ENCODE data around the gene PRAMEF18.
"Not testable (repeated sequence)": the region's sequence is repeated elsewhere in the genome, so short reads cannot be mapped to it uniquely, and the experiment has no call there.

Gene PRAMEF18

DNA sequence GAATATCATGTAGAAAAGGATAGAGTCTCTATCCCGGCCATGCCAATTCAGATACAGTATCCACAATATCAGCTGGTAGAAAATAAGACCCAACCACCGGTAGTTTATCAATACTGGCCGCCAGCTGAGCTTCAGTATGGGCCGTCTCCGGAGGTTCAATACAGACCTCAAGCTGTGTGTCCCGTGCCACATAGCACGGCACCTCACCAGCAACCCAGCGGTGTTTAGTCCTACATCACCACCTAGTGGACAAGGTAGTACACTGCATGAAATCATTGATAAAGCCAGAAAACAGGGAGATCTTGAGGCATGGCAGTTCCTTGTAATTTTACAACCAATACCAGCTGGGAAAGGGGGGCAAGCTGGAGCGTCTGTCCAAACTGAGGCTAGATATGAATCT, 17.2 kb downstream of the PRAMEF18 start:
- H3K9me2 ChIP-seq (replicated peaks; ENCODE audit: control insufficient read depth, low read length); H3F3A ChIP-seq (ENCODE audit: control insufficient read depth, insufficient read depth); H3K79me2 ChIP-seq (ENCODE audit: control insufficient read depth, low read length); H3K27ac ChIP-seq (ENCODE audit: low read depth, low read length); H3K4me3 ChIP-seq (ENCODE audit: low read length); H3K36me3 ChIP-seq (ENCODE audit: control insufficient read depth, low read length); H4K20me1 ChIP-seq (ENCODE audit: control insufficient read depth, insufficient read depth, low read depth, low read length); H3K27me3 ChIP-seq (ENCODE audit: control insufficient read depth, low read length); H3K4me2 ChIP-seq (ENCODE audit: low read length); H3K9me3 ChIP-seq (ENCODE audit: control insufficient read depth, insufficient read depth, low read length); H3K4me1 ChIP-seq (ENCODE audit: control insufficient read depth, low read length): not testable (repeated sequence)

DNA sequence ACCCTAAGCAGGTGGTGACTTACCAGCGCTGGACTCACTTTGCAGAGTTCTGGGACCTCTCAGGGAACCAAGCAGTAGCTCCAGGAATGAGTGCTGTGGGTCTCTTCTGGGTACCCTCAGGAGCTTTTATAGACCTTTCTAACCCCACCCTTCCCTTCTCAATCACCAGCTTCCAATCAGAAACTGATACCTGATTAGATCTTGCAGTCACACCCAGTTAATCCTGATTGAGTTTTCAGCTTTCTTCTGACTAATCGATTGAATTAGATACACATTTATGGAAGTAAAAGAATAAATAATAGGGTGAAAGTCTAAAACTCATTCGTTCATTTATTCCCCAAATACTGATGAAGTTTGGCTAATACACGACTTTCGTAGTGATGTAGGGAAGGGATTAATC, 24.6 kb downstream of the PRAMEF18 start, which contains the start of gene PRAMEF13:
TSS of gene PRAMEF13 (minus strand) at position 101 of the 400 bp plus-strand sequence. CDS start 1,820 bp downstream, outside the sequence.
- not testable (repeated sequence) for H3K27ac ChIP-seq (ENCODE audit: low read depth, low read length); H4K20me1 ChIP-seq (ENCODE audit: control insufficient read depth, insufficient read depth, low read depth, low read length); H3K9me3 ChIP-seq (ENCODE audit: control insufficient read depth, insufficient read depth, low read length); H3F3A ChIP-seq (ENCODE audit: control insufficient read depth, insufficient read depth); H3K79me2 ChIP-seq (ENCODE audit: control insufficient read depth, low read length); H3K4me1 ChIP-seq (ENCODE audit: control insufficient read depth, low read length); H3K9me2 ChIP-seq (replicated peaks; ENCODE audit: control insufficient read depth, low read length); H3K27me3 ChIP-seq (ENCODE audit: control insufficient read depth, low read length); H3K36me3 ChIP-seq (ENCODE audit: control insufficient read depth, low read length); H3K4me3 ChIP-seq (ENCODE audit: low read length); H3K4me2 ChIP-seq (ENCODE audit: low read length)

All from DOHH2 (cell line).